HL-60 (cell line): ENCODE measurements around the gene ZFHX3.

Source experiments
- DNase-seq, 2 experiments: peaks; one replicate each; pipeline ENCODE4 v3.0.0-alpha.2; 2010 to 2020; ENCODE audit warnings: low read depth in 1 of 2, low spot score in 1 of 2
- H3K27ac ChIP-seq: fragments of 250-450 bp; sonication (Bioruptor Pico); replicated peaks from 2 replicates; pipeline ENCODE4 v1.5.1; 2020; ENCODE audit warnings: mild to moderate bottlenecking, moderate library complexity
- H3K27me3 ChIP-seq: fragments of 250-450 bp; sonication (Bioruptor Pico); 2 replicates; pipeline ENCODE4 v1.5.1; 2021; ENCODE audit warnings: mild to moderate bottlenecking, moderate library complexity; ENCODE audit not compliant: insufficient read depth, poor library complexity, severe bottlenecking
- H3K4me3 ChIP-seq: replicated peaks from 2 replicates; pipeline ENCODE4 v1.5.1; 2011; ENCODE audit warnings: mild to moderate bottlenecking, control low read depth, low read length; ENCODE audit not compliant: insufficient read depth
- GABPA ChIP-seq: IDR thresholded peaks from 2 replicates; pipeline ENCODE4 v1.6.1; 2012; ENCODE audit warnings: low read depth
- POLR2AphosphoS5 ChIP-seq: IDR thresholded peaks from 2 replicates; pipeline ENCODE4 v1.6.1; 2012; ENCODE audit warnings: low read depth
- REST ChIP-seq: IDR thresholded peaks from 2 replicates; pipeline ENCODE4 v1.6.1; 2012; ENCODE audit warnings: low read depth; ENCODE audit not compliant: insufficient replicate concordance
- SPI1 ChIP-seq: IDR thresholded peaks from 2 replicates; pipeline ENCODE4 v1.6.1; 2012; ENCODE audit warnings: low read depth, mild to moderate bottlenecking, borderline replicate concordance
- TF ChIP-seq, protein P1 (sequence below): IDR thresholded peaks from one replicate; pipeline ENCODE4 v1.5.1; 2011; ENCODE audit warnings: low read length, control low read depth, inconsistent platforms; ENCODE audit not compliant: insufficient read depth

The ZFHX3 gene

GRCh38 chr16:72939247-72939646 is 108.7 kb downstream of the ZFHX3 start:
- H3K27ac ChIP-seq: no peak overlapping the region
- DNase-seq: no peak
- TF ChIP-seq REST (no peak), GABPA (no peak), POLR2AphosphoS5 (no peak)
- no peak overlapping the region for H3K4me3 ChIP-seq
- H3K27me3 ChIP-seq: no peaks in the 10 kb centered on the region

DNA sequence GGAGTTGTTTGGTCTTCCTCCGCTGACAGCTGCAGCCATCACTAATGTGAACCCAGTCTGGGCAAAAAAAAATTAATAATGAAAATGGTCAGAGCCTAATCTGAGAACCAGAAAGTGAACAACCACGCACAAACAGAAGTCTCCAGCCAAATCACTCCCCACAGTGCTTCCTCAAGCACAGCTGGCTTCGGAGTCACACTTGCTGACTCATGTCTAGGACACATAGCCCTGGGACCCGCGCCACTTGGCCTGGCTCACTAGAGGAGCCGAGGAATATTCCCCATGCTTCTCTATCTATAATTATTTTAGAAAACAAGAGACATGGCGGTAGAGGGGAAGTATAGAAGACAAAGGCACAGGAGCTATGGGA is 109.1 kb downstream of the ZFHX3 start:
- TF ChIP-seq REST (no peak), POLR2AphosphoS5 (no peak)
- DNase-seq: peak in 1 of 2 experiments; percentile 4
- no peaks in the 10 kb centered on the region for H3K27me3 ChIP-seq
- H3K4me3 ChIP-seq: no peak overlapping the region
- H3K27ac ChIP-seq: no peak overlapping the region

- H3K27ac ChIP-seq: no peak overlapping the region
- H3K27me3 ChIP-seq: no peaks in the 10 kb centered on the region
- no peak overlapping the region for H3K4me3 ChIP-seq
- TF ChIP-seq POLR2AphosphoS5: no peak
- TF ChIP-seq, protein P1, sequence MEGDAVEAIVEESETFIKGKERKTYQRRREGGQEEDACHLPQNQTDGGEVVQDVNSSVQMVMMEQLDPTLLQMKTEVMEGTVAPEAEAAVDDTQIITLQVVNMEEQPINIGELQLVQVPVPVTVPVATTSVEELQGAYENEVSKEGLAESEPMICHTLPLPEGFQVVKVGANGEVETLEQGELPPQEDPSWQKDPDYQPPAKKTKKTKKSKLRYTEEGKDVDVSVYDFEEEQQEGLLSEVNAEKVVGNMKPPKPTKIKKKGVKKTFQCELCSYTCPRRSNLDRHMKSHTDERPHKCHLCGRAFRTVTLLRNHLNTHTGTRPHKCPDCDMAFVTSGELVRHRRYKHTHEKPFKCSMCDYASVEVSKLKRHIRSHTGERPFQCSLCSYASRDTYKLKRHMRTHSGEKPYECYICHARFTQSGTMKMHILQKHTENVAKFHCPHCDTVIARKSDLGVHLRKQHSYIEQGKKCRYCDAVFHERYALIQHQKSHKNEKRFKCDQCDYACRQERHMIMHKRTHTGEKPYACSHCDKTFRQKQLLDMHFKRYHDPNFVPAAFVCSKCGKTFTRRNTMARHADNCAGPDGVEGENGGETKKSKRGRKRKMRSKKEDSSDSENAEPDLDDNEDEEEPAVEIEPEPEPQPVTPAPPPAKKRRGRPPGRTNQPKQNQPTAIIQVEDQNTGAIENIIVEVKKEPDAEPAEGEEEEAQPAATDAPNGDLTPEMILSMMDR: no peak
- TF ChIP-seq SPI1: no peak
- DNase-seq: no peak
Measured at GRCh38 chr16:72937916-72938794, 109.8 kb downstream of the ZFHX3 start.

- H3K27ac ChIP-seq: no peak overlapping the region
- TF ChIP-seq REST: no peak
- no peak for TF ChIP-seq POLR2AphosphoS5
- TF ChIP-seq SPI1: no peak
- TF ChIP-seq GABPA: no peak
- H3K4me3 ChIP-seq: no peak overlapping the region
- no peaks in the 10 kb centered on the region for H3K27me3 ChIP-seq
- no peak for DNase-seq
Measured at GRCh38 chr16:72937360-72937759, 110.6 kb downstream of the ZFHX3 start.
